Ovary (tissue), 3 donors: ENCODE results near the gene ARHGAP1.

Source experiments
- CTCF ChIP-seq, 3 donors: fragments of 450-650 bp in 2 of 3; fragments of 200-600 bp in 1 of 3; IDR thresholded peaks; one replicate each; pipeline versions ENCODE4 v1.5.1 to v1.8.0; 2016 to 2022; ENCODE audit warnings: antibody characterized with exemption in 3 of 3, mild to moderate bottlenecking in 1 of 3
- POLR2A ChIP-seq: fragments of 450-650 bp; IDR thresholded peaks from one replicate; pipeline ENCODE4 v1.6.1; 2017; ENCODE audit warnings: antibody characterized with exemption, mild to moderate bottlenecking, moderate library complexity
- donor health status: DM: no; HTN: no; CAD: no.

- no peak for TF ChIP-seq CTCF (IDR thresholded peaks at IDR 0.05)
- TF ChIP-seq POLR2A, result no peak
Observed at GRCh38 chr11:46706886-46707285, 6.5 kb upstream of the ARHGAP1 start.
